ENCODE measurements around the gene SPECC1.
"Not testable (repeated sequence)": the region's sequence is repeated elsewhere in the genome, so short reads cannot be mapped to it uniquely, and the experiment has no call there.

DNA sequence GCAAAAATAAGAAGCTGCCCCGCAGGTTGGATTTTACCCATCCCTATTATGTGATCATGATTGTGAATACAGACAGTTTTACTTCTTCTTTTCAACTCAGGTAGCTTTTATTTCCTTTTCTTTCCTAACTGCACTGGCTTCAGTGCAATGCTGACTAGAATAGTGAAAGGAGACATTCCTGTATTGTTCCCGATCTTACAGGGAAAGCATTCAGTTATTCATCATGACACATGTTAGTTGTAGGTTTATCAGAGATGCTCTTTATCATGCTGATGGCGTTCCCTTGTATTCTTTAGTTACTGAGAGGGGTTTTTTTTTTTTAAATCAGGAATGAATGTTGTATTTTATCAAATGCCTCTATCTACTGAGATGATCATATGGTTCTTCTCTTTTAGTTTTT lies 343.4 kb downstream of the SPECC1 start:
- not testable (repeated sequence) for TF ChIP-seq POLR2A (IDR thresholded peaks at IDR 0.05; ENCODE audit: low read depth, low read length); EZH2 (IDR thresholded peaks at IDR 0.05; ENCODE audit: borderline replicate concordance, low read depth, low read length, severe bottlenecking); POLR2AphosphoS5 (IDR thresholded peaks at IDR 0.05; ENCODE audit: insufficient read depth, low read depth, low read length)
- TF ChIP-seq, protein P1, sequence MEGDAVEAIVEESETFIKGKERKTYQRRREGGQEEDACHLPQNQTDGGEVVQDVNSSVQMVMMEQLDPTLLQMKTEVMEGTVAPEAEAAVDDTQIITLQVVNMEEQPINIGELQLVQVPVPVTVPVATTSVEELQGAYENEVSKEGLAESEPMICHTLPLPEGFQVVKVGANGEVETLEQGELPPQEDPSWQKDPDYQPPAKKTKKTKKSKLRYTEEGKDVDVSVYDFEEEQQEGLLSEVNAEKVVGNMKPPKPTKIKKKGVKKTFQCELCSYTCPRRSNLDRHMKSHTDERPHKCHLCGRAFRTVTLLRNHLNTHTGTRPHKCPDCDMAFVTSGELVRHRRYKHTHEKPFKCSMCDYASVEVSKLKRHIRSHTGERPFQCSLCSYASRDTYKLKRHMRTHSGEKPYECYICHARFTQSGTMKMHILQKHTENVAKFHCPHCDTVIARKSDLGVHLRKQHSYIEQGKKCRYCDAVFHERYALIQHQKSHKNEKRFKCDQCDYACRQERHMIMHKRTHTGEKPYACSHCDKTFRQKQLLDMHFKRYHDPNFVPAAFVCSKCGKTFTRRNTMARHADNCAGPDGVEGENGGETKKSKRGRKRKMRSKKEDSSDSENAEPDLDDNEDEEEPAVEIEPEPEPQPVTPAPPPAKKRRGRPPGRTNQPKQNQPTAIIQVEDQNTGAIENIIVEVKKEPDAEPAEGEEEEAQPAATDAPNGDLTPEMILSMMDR (IDR thresholded peaks at IDR 0.05; ENCODE audit: extremely low read depth in 1 of 2, insufficient read depth in 1 of 2, low read depth in 1 of 2, low read length in 2 of 2): not testable (repeated sequence)
- TF ChIP-seq, protein P2, sequence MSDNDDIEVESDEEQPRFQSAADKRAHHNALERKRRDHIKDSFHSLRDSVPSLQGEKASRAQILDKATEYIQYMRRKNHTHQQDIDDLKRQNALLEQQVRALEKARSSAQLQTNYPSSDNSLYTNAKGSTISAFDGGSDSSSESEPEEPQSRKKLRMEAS (IDR thresholded peaks at IDR 0.05; ENCODE audit: insufficient read depth, insufficient read length): not testable (repeated sequence)
